Measurements from ENCODE around the gene ITFG1.
"Not testable (repeated sequence)": the region's sequence is repeated elsewhere in the genome, so short reads cannot be mapped to it uniquely, and the experiment has no call there.

ITFG1 gene

GRCh38 chr16:47143677-47144558 lies 316.9 kb downstream of the ITFG1 start, which contains the start of gene NETO2:
TSS of gene NETO2 (minus strand) at chr16:47143945. CDS start at chr16:47143612, 333 bp downstream.
- peak; percentile 46 for DNase-seq

- peak; percentile 35 for DNase-seq
Observed at GRCh38 chr16:47142821-47143676, 317.8 kb downstream of the ITFG1 start.

GRCh38 chr16:47142486-47142820 lies 318.4 kb downstream of the ITFG1 start:
- DNase-seq, result peak; percentile 39

- peak; percentile 67 for DNase-seq
Observed at GRCh38 chr16:47141773-47142485, 318.9 kb downstream of the ITFG1 start.

GRCh38 chr16:47140686-47141085 lies 320.2 kb downstream of the ITFG1 start:
- DNase-seq, result no peak

GRCh38 chr16:47139561-47140185 lies 321.2 kb downstream of the ITFG1 start:
- DNase-seq, result no peak

- DNase-seq, result not testable (repeated sequence)
Observed at GRCh38 chr16:47137925-47138324, 322.9 kb downstream of the ITFG1 start.

- no peak for DNase-seq
Observed at GRCh38 chr16:47136099-47136842, 324.6 kb downstream of the ITFG1 start.

GRCh38 chr16:47134550-47134949 lies 326.3 kb downstream of the ITFG1 start:
- no peak for DNase-seq

GRCh38 chr16:47132308-47132707 lies 328.6 kb downstream of the ITFG1 start:
- no peak for DNase-seq

GRCh38 chr16:47129755-47130435 lies 331.0 kb downstream of the ITFG1 start:
- DNase-seq, result no peak

GRCh38 chr16:47127541-47127940 lies 333.3 kb downstream of the ITFG1 start:
- DNase-seq, result no peak

- DNase-seq, result no peak
Observed at GRCh38 chr16:47125757-47126156, 335.1 kb downstream of the ITFG1 start.

- DNase-seq, result no peak
Observed at GRCh38 chr16:47113130-47113529, 347.7 kb downstream of the ITFG1 start.

GRCh38 chr16:47110939-47111338 lies 349.9 kb downstream of the ITFG1 start:
- DNase-seq, result no peak

- DNase-seq, result no peak
Observed at GRCh38 chr16:47109361-47109760, 351.5 kb downstream of the ITFG1 start.

Measured in NCI-H1694 treated with DMSO at 0.1 percent for 48 hours (cell line).